HPDE6-E6E7 (cell line): Measurements from ENCODE around the gene BAIAP3.

Experiments used
- DNase-seq: peaks from one replicate; pipeline ENCODE4 v3.0.0; 2011; ENCODE audit warnings: missing footprints; ENCODE audit errors: extremely low spot score

Gene BAIAP3

DNA sequence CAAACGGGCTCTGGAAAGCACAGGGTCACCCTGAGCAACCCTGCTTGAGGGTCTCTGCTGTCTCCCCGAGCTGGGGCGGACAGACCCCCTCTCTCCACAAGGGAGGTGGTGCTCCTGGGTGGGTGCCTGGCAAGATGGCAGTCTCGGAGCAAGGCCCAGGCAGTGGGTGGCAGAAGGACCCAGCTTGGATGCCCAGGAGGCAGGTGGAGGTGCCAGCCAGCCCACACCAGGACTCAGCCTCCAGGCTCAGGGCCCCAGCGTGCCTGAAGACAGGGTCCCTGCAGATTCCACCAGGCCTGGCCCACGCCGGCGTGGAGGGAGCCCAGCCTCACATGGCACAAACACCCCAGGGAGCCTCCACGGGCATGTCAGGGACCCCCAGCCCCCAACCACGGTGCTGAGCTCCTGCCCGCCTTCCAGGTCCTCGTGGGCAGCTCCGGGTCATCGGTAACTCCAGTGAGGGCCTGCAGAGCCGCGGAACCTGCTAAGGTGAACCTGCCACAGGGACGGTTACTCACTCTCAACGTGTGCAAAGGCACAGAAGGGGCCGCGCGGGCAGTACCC lies 60.2 kb downstream of the BAIAP3 start:
- no peak for DNase-seq

- no peak for DNase-seq
These were observed 61.0 kb downstream of the BAIAP3 start for GRCh38 chr16:1394367-1394951.

GRCh38 chr16:1395444-1396031 lies 62.1 kb downstream of the BAIAP3 start:
- no peak for DNase-seq

GRCh38 chr16:1397779-1398178 lies 64.3 kb downstream of the BAIAP3 start:
- no peak for DNase-seq

GRCh38 chr16:1398351-1398750 lies 64.9 kb downstream of the BAIAP3 start:
- no peak for DNase-seq
